HCT116 (cell line): ENCODE results near the gene ZNF521. TPM values are rescaled to one million over a fixed set of nuclear protein-coding genes. Genes with fewer than 3 reads are reported as not detected.

Source experiments
- ATAC-seq: fragments of 200-7000 bp; cut with Tn5 transposase; 2 replicates; pipeline ENCODE4 v1.9.1; 2020; ENCODE audit warnings: mild to moderate bottlenecking, moderate library complexity
- BruUV-seq: library from RNA; stranded (reverse); fragments of 400-500 nt; replicated peaks from 2 replicates; lab custom pipeline; 2021; lab: Mats Ljungman, UMichigan
- CTCF ChIA-PET: fragments of 300-600 bp; sonication (Branson Sonifier 250); formaldehyde crosslinking; loops from one replicate; lab custom pipeline; 2021; ENCODE audit warnings: antibody characterized with exemption; lab: Charles Lee
- POLR2A ChIA-PET: fragments of 300-600, 350-600 bp; sonication (Branson Sonifier 250); formaldehyde crosslinking; loops from one replicate; lab custom pipeline; 2021; ENCODE audit warnings: antibody characterized with exemption; lab: Charles Lee
- RAD21 ChIA-PET, 2 experiments: fragments of 300-600 bp; sonication (Branson Sonifier 250); formaldehyde crosslinking; loops; one replicate each; lab custom pipeline; 2023; ENCODE audit warnings: low total read pairs in 2 of 2; ENCODE audit not compliant: uncharacterized antibody in 2 of 2, unreplicated experiment in 2 of 2, low non-redundant PET in 1 of 2; lab: Charles Lee
- DNase-seq: peaks from one replicate; pipeline ENCODE4 v3.0.0-alpha.2; 2010; ENCODE audit warnings: low read depth, low spot score
- H2AFZ ChIP-seq: fragments of 200-600 bp; shearing (Covaris generic), sonication (generic); 2 replicates; pipeline ENCODE4 v1.6.1; 2017; ENCODE audit warnings: low read depth, mixed run types, mixed read lengths, antibody characterized with exemption, low read length; ENCODE audit not compliant: poor library complexity, severe bottlenecking
- H3K27ac ChIP-seq: 2 replicates; pipeline ENCODE4 v1.5.1; 2012; ENCODE audit warnings: low read depth, low read length
- H3K27me3 ChIP-seq: fragments of 200-600 bp; sonication (generic); 2 replicates; pipeline ENCODE4 v1.6.1; 2016; ENCODE audit warnings: mixed run types, low read length, mixed read lengths; ENCODE audit not compliant: insufficient read depth
- H3K36me3 ChIP-seq, 2 experiments: fragments of 200-500 bp in 1 of 2; fragments of 200-600 bp in 1 of 2; sonication (Bioruptor generic) in 1 of 2; sonication (generic) in 1 of 2; 2 replicates each; pipeline versions ENCODE4 v1.5.1 to v1.6.1; 2014 to 2016; ENCODE audit warnings: low read length in 2 of 2, inconsistent platforms in 1 of 2, mixed read lengths in 1 of 2, mixed run types in 1 of 2; ENCODE audit not compliant: insufficient read depth in 2 of 2, control insufficient read depth in 1 of 2
- H3K4me1 ChIP-seq, 2 experiments: fragments of 200-600 bp in 1 of 2; sonication (generic) in 1 of 2; 2 replicates each; pipeline versions ENCODE4 v1.5.1 to v1.6.1; 2012 to 2017; ENCODE audit warnings: low read length in 2 of 2, inconsistent platforms in 1 of 2, mild to moderate bottlenecking in 1 of 2, mixed read lengths in 1 of 2, mixed run types in 1 of 2, moderate library complexity in 1 of 2; ENCODE audit not compliant: insufficient read depth in 2 of 2, control insufficient read depth in 1 of 2
- H3K4me2 ChIP-seq: fragments of 200-600 bp; sonication (generic); 2 replicates; pipeline ENCODE4 v1.6.1; 2017; ENCODE audit warnings: mixed run types, low read length, mixed read lengths
- H3K4me3 ChIP-seq, 2 experiments: fragments of 200-600 bp in 1 of 2; sonication (generic) in 1 of 2; replicated peaks in 1 of 2; 2 replicates each; pipeline ENCODE4 v1.5.1; 2011 to 2016; ENCODE audit warnings: low read length in 2 of 2, control low read depth in 1 of 2, low read depth in 1 of 2, mild to moderate bottlenecking in 1 of 2, mixed read lengths in 1 of 2, mixed run types in 1 of 2
- H3K79me2 ChIP-seq: fragments of 200-600 bp; sonication (generic); 2 replicates; pipeline ENCODE4 v1.6.1; 2017; ENCODE audit warnings: mild to moderate bottlenecking, mixed run types, low read length, moderate library complexity, mixed read lengths; ENCODE audit not compliant: insufficient read depth
- H3K9ac ChIP-seq: fragments of 200-600 bp; sonication (generic); 2 replicates; pipeline ENCODE4 v1.6.1; 2016; ENCODE audit warnings: low read length, mixed read lengths
- H3K9me2 ChIP-seq: fragments of 200-600 bp; sonication (generic), shearing (Covaris generic); 2 replicates; pipeline ENCODE4 v1.6.1; 2017; ENCODE audit warnings: mixed run types, mild to moderate bottlenecking, moderate library complexity; ENCODE audit not compliant: insufficient read depth
- H3K9me3 ChIP-seq, 2 experiments: fragments of 200-500 bp in 1 of 2; fragments of 200-600 bp in 1 of 2; sonication (Bioruptor generic) in 1 of 2; sonication (generic) in 1 of 2; 2 replicates each; pipeline ENCODE4 v1.6.1; 2014 to 2017; ENCODE audit warnings: low read length in 2 of 2, mixed read lengths in 2 of 2, inconsistent platforms in 1 of 2, low read depth in 1 of 2, mild to moderate bottlenecking in 1 of 2, mixed run types in 1 of 2, moderate library complexity in 1 of 2; ENCODE audit not compliant: control insufficient read depth in 1 of 2, insufficient read depth in 1 of 2
- H4K20me1 ChIP-seq: fragments of 200-600 bp; sonication (generic), shearing (Covaris generic); 2 replicates; pipeline ENCODE4 v1.6.1; 2017; ENCODE audit warnings: mixed run types, mild to moderate bottlenecking, moderate library complexity; ENCODE audit not compliant: insufficient read depth
- ATF3 ChIP-seq: IDR thresholded peaks from 2 replicates; pipeline ENCODE4 v1.6.1; 2012
- CBX3 ChIP-seq: IDR thresholded peaks from 2 replicates; pipeline ENCODE4 v1.6.1; 2012; ENCODE audit warnings: low read depth
- CEBPB ChIP-seq: IDR thresholded peaks from 2 replicates; pipeline ENCODE4 v1.6.1; 2012; ENCODE audit warnings: low read depth
- ELF1 ChIP-seq: IDR thresholded peaks from 2 replicates; pipeline ENCODE4 v1.6.1; 2012; ENCODE audit warnings: low read depth, borderline replicate concordance
- EZH2phosphoT487 ChIP-seq: fragments of 200-600 bp; IDR thresholded peaks from 2 replicates; pipeline ENCODE4 v1.6.1; 2018; ENCODE audit warnings: antibody characterized with exemption, borderline replicate concordance
- FOSL1 ChIP-seq: IDR thresholded peaks from 2 replicates; pipeline ENCODE4 v1.6.1; 2012; ENCODE audit warnings: low read depth
- JUND ChIP-seq: IDR thresholded peaks from 2 replicates; pipeline ENCODE4 v1.6.1; 2012
- POLR2A ChIP-seq: IDR thresholded peaks from 2 replicates; pipeline ENCODE4 v1.7.0; 2011; ENCODE audit warnings: borderline replicate concordance; ENCODE audit not compliant: insufficient read depth, insufficient read length; ENCODE audit errors: extremely low read depth
- POLR2AphosphoS5 ChIP-seq: IDR thresholded peaks from 2 replicates; pipeline ENCODE4 v1.6.1; 2011; ENCODE audit warnings: mild to moderate bottlenecking, low read depth, low read length, moderate library complexity
- RAD21 ChIP-seq: IDR thresholded peaks from 2 replicates; pipeline ENCODE4 v1.6.1; 2012; ENCODE audit warnings: low read depth, mild to moderate bottlenecking
- intact Hi-C: fragments of 100-400 bp; cut with micrococcal nuclease; formaldehyde crosslinking; loops from 2 replicates; pipeline ENCODE4 v1.10.0; 2022
- total RNA-seq: library from RNA; stranded (reverse); gene quantifications from one replicate; pipeline ENCODE4 v1.2.1, GENCODE V29; 2021; ENCODE audit not compliant: unreplicated experiment
- TF ChIP-seq, protein P1 (sequence below): IDR thresholded peaks from 2 replicates; pipeline ENCODE4 v1.6.1; 2011; ENCODE audit warnings: mild to moderate bottlenecking, low read length, moderate library complexity; ENCODE audit not compliant: insufficient replicate concordance; ENCODE audit errors: extremely low read depth

The ZNF521 gene
- total RNA-seq, 1 experiment from 2014 or later = 0.10 TPM

GRCh38 chr18:25181993-25182392, 170.0 kb downstream of the ZNF521 start:
- H3K4me3 ChIP-seq = no peak overlapping the region
- no peaks in the 10 kb centered on the region for H3K9me2 ChIP-seq
- no peaks in the 10 kb centered on the region for H3K36me3 ChIP-seq
- H3K9ac ChIP-seq = no peak overlapping the region
- ATAC-seq = no peak
- TF ChIP-seq RAD21 = no peak
- no peak for TF ChIP-seq CBX3
- TF ChIP-seq POLR2AphosphoS5 = no peak
- no peak for TF ChIP-seq EZH2phosphoT487
- no peak for TF ChIP-seq FOSL1
- no peak for TF ChIP-seq ATF3
- no peak for TF ChIP-seq CEBPB
- TF ChIP-seq ELF1 = no peak
- no peak for TF ChIP-seq POLR2A
- TF ChIP-seq, protein P1, sequence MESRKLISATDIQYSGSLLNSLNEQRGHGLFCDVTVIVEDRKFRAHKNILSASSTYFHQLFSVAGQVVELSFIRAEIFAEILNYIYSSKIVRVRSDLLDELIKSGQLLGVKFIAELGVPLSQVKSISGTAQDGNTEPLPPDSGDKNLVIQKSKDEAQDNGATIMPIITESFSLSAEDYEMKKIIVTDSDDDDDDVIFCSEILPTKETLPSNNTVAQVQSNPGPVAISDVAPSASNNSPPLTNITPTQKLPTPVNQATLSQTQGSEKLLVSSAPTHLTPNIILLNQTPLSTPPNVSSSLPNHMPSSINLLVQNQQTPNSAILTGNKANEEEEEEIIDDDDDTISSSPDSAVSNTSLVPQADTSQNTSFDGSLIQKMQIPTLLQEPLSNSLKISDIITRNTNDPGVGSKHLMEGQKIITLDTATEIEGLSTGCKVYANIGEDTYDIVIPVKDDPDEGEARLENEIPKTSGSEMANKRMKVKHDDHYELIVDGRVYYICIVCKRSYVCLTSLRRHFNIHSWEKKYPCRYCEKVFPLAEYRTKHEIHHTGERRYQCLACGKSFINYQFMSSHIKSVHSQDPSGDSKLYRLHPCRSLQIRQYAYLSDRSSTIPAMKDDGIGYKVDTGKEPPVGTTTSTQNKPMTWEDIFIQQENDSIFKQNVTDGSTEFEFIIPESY = no peak
- no peak for TF ChIP-seq JUND
- RAD21 ChIA-PET = no interaction called here
- CTCF ChIA-PET = no interaction called here
- H3K4me1 ChIP-seq = no peaks in the 10 kb centered on the region
- no peak overlapping the region for H3K27ac ChIP-seq
- intact Hi-C loops = no loop called here
- DNase-seq = no peak
- H4K20me1 ChIP-seq = no peaks in the 10 kb centered on the region
- H3K4me2 ChIP-seq = no peak overlapping the region
- H3K79me2 ChIP-seq = no peaks in the 10 kb centered on the region
- no peaks in the 10 kb centered on the region; a peak in 1 of 4 replicates for H3K9me3 ChIP-seq
- BruUV-seq = no TSS peak
- peaks cover 12% of the 10 kb centered on the region; the same call in 1 of the 2 replicates for H3K27me3 ChIP-seq
- no peak overlapping the region for H2AFZ ChIP-seq
- POLR2A ChIA-PET = no interaction called here
